ENCODE measurements around the gene AOAH. TPM values are rescaled to one million over a fixed set of nuclear protein-coding genes. Genes with fewer than 3 reads are reported as not detected.

AOAH gene
- total and polyA plus RNA-seq, 2 donors, result 23.5 to 47.1 TPM

- Histone ChIP-seq H3K36me3 (ENCODE audit: control insufficient read depth in 2 of 2, insufficient read depth in 2 of 2, low read length in 1 of 2) (no peaks in the 10 kb centered on the region), H3K9me3 (ENCODE audit: control insufficient read depth in 2 of 2, insufficient read depth in 1 of 2, low read length in 1 of 2) (no peaks in the 10 kb centered on the region), H3K4me1 (ENCODE audit: control insufficient read depth in 2 of 2, insufficient read depth in 2 of 2, low read length in 2 of 2) (no peaks in the 10 kb centered on the region), H3K27ac (ENCODE audit: low read depth in 1 of 2, low read length in 1 of 2) (no peak overlapping the region), H3K4me3 (ENCODE audit: low read length in 2 of 2) (no peak overlapping the region), H3K27me3 (ENCODE audit: control insufficient read depth in 2 of 2, insufficient read depth in 1 of 2, low read length in 1 of 2) (no peaks in the 10 kb centered on the region)
- 95% methylated on average over 6 of the region's 6 CpGs for WGBS
- DNase-seq (ENCODE audit: low read depth in 6 of 9, low spot score in 9 of 9), result no peak
These were observed 52.9 kb downstream of the AOAH start for GRCh38 chr7:36671432-36671829.

GRCh38 chr7:36670585-36671431 is 53.5 kb downstream of the AOAH start:
- H3K9me3 ChIP-seq (ENCODE audit: control insufficient read depth in 2 of 2, insufficient read depth in 1 of 2, low read length in 1 of 2), result no peaks in the 10 kb centered on the region
- H3K27me3 ChIP-seq (ENCODE audit: control insufficient read depth in 2 of 2, insufficient read depth in 1 of 2, low read length in 1 of 2), result no peaks in the 10 kb centered on the region
- DNase-seq (ENCODE audit: low read depth in 6 of 9, low spot score in 9 of 9), result peak; percentile 50 to 88 (median 72)
- H3K4me1 ChIP-seq (ENCODE audit: control insufficient read depth in 2 of 2, insufficient read depth in 2 of 2, low read length in 2 of 2), result no peaks in the 10 kb centered on the region
- WGBS, result 87% methylated on average over 17 of the region's 17 CpGs
- no peak overlapping the region for H3K27ac ChIP-seq (ENCODE audit: low read depth in 1 of 2, low read length in 1 of 2)
- no peaks in the 10 kb centered on the region for H3K36me3 ChIP-seq (ENCODE audit: control insufficient read depth in 2 of 2, insufficient read depth in 2 of 2, low read length in 1 of 2)
- no peak overlapping the region for H3K4me3 ChIP-seq (ENCODE audit: low read length in 2 of 2)

GRCh38 chr7:36668750-36669149 is 55.5 kb downstream of the AOAH start:
- no peaks in the 10 kb centered on the region for H3K4me1 ChIP-seq (ENCODE audit: control insufficient read depth in 2 of 2, insufficient read depth in 2 of 2, low read length in 2 of 2)
- DNase-seq (ENCODE audit: low read depth in 6 of 9, low spot score in 9 of 9), result no peak
- no peaks in the 10 kb centered on the region for H3K36me3 ChIP-seq (ENCODE audit: control insufficient read depth in 2 of 2, insufficient read depth in 2 of 2, low read length in 1 of 2)
- WGBS, result 93% methylated on average over 3 of the region's 3 CpGs
- H3K27me3 ChIP-seq (ENCODE audit: control insufficient read depth in 2 of 2, insufficient read depth in 1 of 2, low read length in 1 of 2), result no peaks in the 10 kb centered on the region
- H3K9me3 ChIP-seq (ENCODE audit: control insufficient read depth in 2 of 2, insufficient read depth in 1 of 2, low read length in 1 of 2), result no peaks in the 10 kb centered on the region
- H3K4me3 ChIP-seq (ENCODE audit: low read length in 2 of 2), result no peak overlapping the region
- no peak overlapping the region for H3K27ac ChIP-seq (ENCODE audit: low read depth in 1 of 2, low read length in 1 of 2)

- no peaks in the 10 kb centered on the region for H3K36me3 ChIP-seq (ENCODE audit: control insufficient read depth in 2 of 2, insufficient read depth in 2 of 2, low read length in 1 of 2)
- H3K9me3 ChIP-seq (ENCODE audit: control insufficient read depth in 2 of 2, insufficient read depth in 1 of 2, low read length in 1 of 2), result no peaks in the 10 kb centered on the region
- no peak overlapping the region for H3K4me3 ChIP-seq (ENCODE audit: low read length in 2 of 2)
- no peak for DNase-seq (ENCODE audit: low read depth in 6 of 9, low spot score in 9 of 9)
- WGBS, result 83% methylated on average over 3 of the region's 3 CpGs
- H3K4me1 ChIP-seq (ENCODE audit: control insufficient read depth in 2 of 2, insufficient read depth in 2 of 2, low read length in 2 of 2), result no peaks in the 10 kb centered on the region
- H3K27ac ChIP-seq (ENCODE audit: low read depth in 1 of 2, low read length in 1 of 2), result no peak overlapping the region
- H3K27me3 ChIP-seq (ENCODE audit: control insufficient read depth in 2 of 2, insufficient read depth in 1 of 2, low read length in 1 of 2), result no peaks in the 10 kb centered on the region
These were observed 56.2 kb downstream of the AOAH start for GRCh38 chr7:36668080-36668479.

GRCh38 chr7:36667007-36667745 is 57.1 kb downstream of the AOAH start:
- no peak overlapping the region for H3K27ac ChIP-seq (ENCODE audit: low read depth in 1 of 2, low read length in 1 of 2)
- no peaks in the 10 kb centered on the region for H3K36me3 ChIP-seq (ENCODE audit: control insufficient read depth in 2 of 2, insufficient read depth in 2 of 2, low read length in 1 of 2)
- no peak overlapping the region for H3K4me3 ChIP-seq (ENCODE audit: low read length in 2 of 2)
- no peaks in the 10 kb centered on the region for H3K9me3 ChIP-seq (ENCODE audit: control insufficient read depth in 2 of 2, insufficient read depth in 1 of 2, low read length in 1 of 2)
- WGBS, result 97% methylated on average over 2 of the region's 2 CpGs
- DNase-seq (ENCODE audit: low read depth in 6 of 9, low spot score in 9 of 9), result no peak
- no peaks in the 10 kb centered on the region for H3K27me3 ChIP-seq (ENCODE audit: control insufficient read depth in 2 of 2, insufficient read depth in 1 of 2, low read length in 1 of 2)
- no peaks in the 10 kb centered on the region for H3K4me1 ChIP-seq (ENCODE audit: control insufficient read depth in 2 of 2, insufficient read depth in 2 of 2, low read length in 2 of 2)

GRCh38 chr7:36663481-36663880 is 60.8 kb downstream of the AOAH start:
- no peaks in the 10 kb centered on the region for H3K36me3 ChIP-seq (ENCODE audit: control insufficient read depth in 2 of 2, insufficient read depth in 2 of 2, low read length in 1 of 2)
- no peak for DNase-seq (ENCODE audit: low read depth in 6 of 9, low spot score in 9 of 9)
- H3K4me1 ChIP-seq (ENCODE audit: control insufficient read depth in 2 of 2, insufficient read depth in 2 of 2, low read length in 2 of 2), result no peaks in the 10 kb centered on the region
- H3K4me3 ChIP-seq (ENCODE audit: low read length in 2 of 2), result no peak overlapping the region
- H3K27ac ChIP-seq (ENCODE audit: low read depth in 1 of 2, low read length in 1 of 2), result no peak overlapping the region
- WGBS, result 98% methylated on average over 4 of the region's 4 CpGs
- no peaks in the 10 kb centered on the region for H3K9me3 ChIP-seq (ENCODE audit: control insufficient read depth in 2 of 2, insufficient read depth in 1 of 2, low read length in 1 of 2)
- H3K27me3 ChIP-seq (ENCODE audit: control insufficient read depth in 2 of 2, insufficient read depth in 1 of 2, low read length in 1 of 2), result no peaks in the 10 kb centered on the region

- no peaks in the 10 kb centered on the region for H3K27me3 ChIP-seq (ENCODE audit: control insufficient read depth in 2 of 2, insufficient read depth in 1 of 2, low read length in 1 of 2)
These were observed 63.0 kb downstream of the AOAH start for GRCh38 chr7:36661135-36661840.

GRCh38 chr7:36659638-36660341 is 64.5 kb downstream of the AOAH start:
- Histone ChIP-seq H3K9me3 (ENCODE audit: control insufficient read depth in 2 of 2, insufficient read depth in 1 of 2, low read length in 1 of 2) (no peaks in the 10 kb centered on the region), H3K27ac (ENCODE audit: low read depth in 1 of 2, low read length in 1 of 2) (no peak overlapping the region), H3K27me3 (ENCODE audit: control insufficient read depth in 2 of 2, insufficient read depth in 1 of 2, low read length in 1 of 2) (no peaks in the 10 kb centered on the region), H3K36me3 (ENCODE audit: control insufficient read depth in 2 of 2, insufficient read depth in 2 of 2, low read length in 1 of 2) (no peaks in the 10 kb centered on the region), H3K4me1 (ENCODE audit: control insufficient read depth in 2 of 2, insufficient read depth in 2 of 2, low read length in 2 of 2) (no peaks in the 10 kb centered on the region), H3K4me3 (ENCODE audit: low read length in 2 of 2) (no peak overlapping the region)
- no peak for DNase-seq (ENCODE audit: low read depth in 6 of 9, low spot score in 9 of 9)
- 99% methylated on average over 13 of the region's 13 CpGs for WGBS

More at GRCh38 chr7:36661135-36661840, 63.0 kb downstream of the AOAH start:
- H3K36me3 ChIP-seq (ENCODE audit: control insufficient read depth in 2 of 2, insufficient read depth in 2 of 2, low read length in 1 of 2), result no peaks in the 10 kb centered on the region
- no peaks in the 10 kb centered on the region for H3K4me1 ChIP-seq (ENCODE audit: control insufficient read depth in 2 of 2, insufficient read depth in 2 of 2, low read length in 2 of 2)
- no peak overlapping the region for H3K4me3 ChIP-seq (ENCODE audit: low read length in 2 of 2)
- WGBS, result 88% methylated on average over 7 of the region's 7 CpGs
- no peak for DNase-seq (ENCODE audit: low read depth in 6 of 9, low spot score in 9 of 9)
- no peak overlapping the region for H3K27ac ChIP-seq (ENCODE audit: low read depth in 1 of 2, low read length in 1 of 2)
- H3K9me3 ChIP-seq (ENCODE audit: control insufficient read depth in 2 of 2, insufficient read depth in 1 of 2, low read length in 1 of 2), result no peaks in the 10 kb centered on the region

All from thymus (tissue), 11 donors.